ENCODE results near the gene GRIA4. TPM values are rescaled to one million over a fixed set of nuclear protein-coding genes. Genes with fewer than 3 reads are reported as not detected.

GRIA4 gene
- total and polyA plus RNA-seq, 2 donors (not counting 1 experiment from before 2014, with no cell fraction given): not detected

GRCh38 chr11:105774899-105775298 is 165.0 kb downstream of the GRIA4 start:
- Histone ChIP-seq H3K9me3 (ENCODE audit: control extremely low read depth in 1 of 3, control insufficient read depth in 2 of 3, insufficient read depth in 1 of 3, low read length in 2 of 3) (no peaks in the 10 kb centered on the region), H3K4me3 (ENCODE audit: control extremely low read depth in 1 of 5, extremely low read depth in 1 of 5, insufficient read depth in 1 of 5, low read depth in 2 of 5, low read length in 4 of 5) (no peak overlapping the region), H3K4me2 (replicated peaks; ENCODE audit: low read depth, low read length, poor library complexity, severe bottlenecking) (no peak overlapping the region), H3K4me1 (ENCODE audit: control insufficient read depth in 2 of 2, insufficient read depth in 2 of 2, low read length in 2 of 2) (no peaks in the 10 kb centered on the region), H4K20me1 (ENCODE audit: control insufficient read depth, insufficient read depth, low read length, poor library complexity, severe bottlenecking) (no peaks in the 10 kb centered on the region), H3K9ac (ENCODE audit: low read length) (no peak overlapping the region), H2AFZ (ENCODE audit: insufficient read depth, low read depth, low read length, poor library complexity, severe bottlenecking) (no peak overlapping the region), H3K27me3 (replicated peaks in 1 of 4; ENCODE audit: control extremely low read depth in 1 of 4, control insufficient read depth in 3 of 4, insufficient read depth in 4 of 4, low read length in 3 of 4) (no peaks in the 10 kb centered on the region), H3K36me3 (replicated peaks in 1 of 2; ENCODE audit: control extremely low read depth in 1 of 2, control insufficient read depth in 1 of 2, extremely low read depth in 1 of 2, insufficient read depth in 2 of 2, low read length in 1 of 2) (no peaks in the 10 kb centered on the region), H3K79me2 (ENCODE audit: control insufficient read depth, insufficient read depth, low read length) (no peaks in the 10 kb centered on the region), H3K27ac (ENCODE audit: low read length in 2 of 2) (no peak overlapping the region)
- no peak for TF ChIP-seq CTCF (IDR thresholded peaks at IDR 0.05)
- no peak for TF ChIP-seq EZH2 (IDR thresholded peaks at IDR 0.05; ENCODE audit: borderline replicate concordance, insufficient read depth, low read depth, low read length, poor library complexity, severe bottlenecking)
- no peaks in the 10 kb centered on the region for H3K9me3 Mint-ChIP-seq (ENCODE audit: insufficient read depth)
- WGBS (ENCODE audit: insufficient coverage): 82% methylated on average over 4 of the region's 4 CpGs
- ATAC-seq (ENCODE audit: low read depth) (no peak), DNase-seq (no peak)
- intact Hi-C loops (cut with micrococcal nuclease): no loop called here
- H3K27ac Mint-ChIP-seq: no peak overlapping the region
- H3K4me3 Mint-ChIP-seq: no peak overlapping the region
- no peaks in the 10 kb centered on the region for H3K27me3 Mint-ChIP-seq
- H3K4me1 Mint-ChIP-seq: no peaks in the 10 kb centered on the region
- CTCF ChIA-PET: no interaction called here
- POLR2A ChIA-PET: no interaction called here

GRCh38 chr11:105780781-105781525 is 171.1 kb downstream of the GRIA4 start:
- Histone ChIP-seq H3K79me2 (ENCODE audit: control insufficient read depth, insufficient read depth, low read length) (no peaks in the 10 kb centered on the region), H3K4me2 (replicated peaks; ENCODE audit: low read depth, low read length, poor library complexity, severe bottlenecking) (no peak overlapping the region), H3K4me3 (ENCODE audit: control extremely low read depth in 1 of 5, extremely low read depth in 1 of 5, insufficient read depth in 1 of 5, low read depth in 2 of 5, low read length in 4 of 5) (no peak overlapping the region), H3K36me3 (replicated peaks in 1 of 2; ENCODE audit: control extremely low read depth in 1 of 2, control insufficient read depth in 1 of 2, extremely low read depth in 1 of 2, insufficient read depth in 2 of 2, low read length in 1 of 2) (no peaks in the 10 kb centered on the region), H4K20me1 (ENCODE audit: control insufficient read depth, insufficient read depth, low read length, poor library complexity, severe bottlenecking) (no peaks in the 10 kb centered on the region), H3K9me3 (ENCODE audit: control extremely low read depth in 1 of 3, control insufficient read depth in 2 of 3, insufficient read depth in 1 of 3, low read length in 2 of 3) (peaks cover 0 to 1% (median 0%) of the 10 kb centered on the region in 3 donors), H3K4me1 (ENCODE audit: control insufficient read depth in 2 of 2, insufficient read depth in 2 of 2, low read length in 2 of 2) (no peaks in the 10 kb centered on the region), H2AFZ (ENCODE audit: insufficient read depth, low read depth, low read length, poor library complexity, severe bottlenecking) (no peak overlapping the region), H3K27ac (ENCODE audit: low read length in 2 of 2) (no peak overlapping the region), H3K27me3 (replicated peaks in 1 of 4; ENCODE audit: control extremely low read depth in 1 of 4, control insufficient read depth in 3 of 4, insufficient read depth in 4 of 4, low read length in 3 of 4) (no peaks in the 10 kb centered on the region), H3K9ac (ENCODE audit: low read length) (no peak overlapping the region)
- no peak for TF ChIP-seq EZH2 (IDR thresholded peaks at IDR 0.05; ENCODE audit: borderline replicate concordance, insufficient read depth, low read depth, low read length, poor library complexity, severe bottlenecking)
- no peak for TF ChIP-seq CTCF (IDR thresholded peaks at IDR 0.05)
- Mint-ChIP-seq H3K4me3 (no peak overlapping the region), H3K4me1 (no peaks in the 10 kb centered on the region), H3K27ac (no peak overlapping the region), H3K9me3 (ENCODE audit: insufficient read depth) (no peaks in the 10 kb centered on the region), H3K27me3 (no peaks in the 10 kb centered on the region)
- intact Hi-C loops (cut with micrococcal nuclease): no loop called here
- ChIA-PET POLR2A (no interaction called here), CTCF (no interaction called here)
- ATAC-seq (ENCODE audit: low read depth) (no peak), DNase-seq (no peak)
- no CpG with 5 or more reads among the region's 3 CpGs for WGBS (ENCODE audit: insufficient coverage)

Measured in B cell (primary cell).